GM10248 (cell line): ENCODE results near the gene IFNL1.
"Not testable (repeated sequence)": the region's sequence is repeated elsewhere in the genome, so short reads cannot be mapped to it uniquely, and the experiment has no call there.

Source experiments
- CTCF ChIA-PET: fragments of 300-600 bp; sonication (Branson Sonifier 250); formaldehyde crosslinking; extraction: SDS; loops from one replicate; lab custom pipeline; 2021; ENCODE audit warnings: antibody characterized with exemption; lab: Yijun Ruan, JAX
- POLR2A ChIA-PET: fragments of 350-650 bp; sonication (Branson Sonifier 250); formaldehyde crosslinking; extraction: SDS; loops from one replicate; lab custom pipeline; 2020; ENCODE audit warnings: antibody characterized with exemption; lab: Yijun Ruan, JAX
- DNase-seq: peaks from one replicate; pipeline ENCODE4 v3.0.0; 2012; ENCODE audit errors: extremely low spot score
- TF ChIP-seq, protein P1 (sequence below): IDR thresholded peaks from 2 replicates; pipeline ENCODE4 v1.5.1; 2012; ENCODE audit warnings: mild to moderate bottlenecking, low read depth; ENCODE audit errors: extremely low read depth, missing control alignments, control extremely low read depth

IFNL1 gene

DNA sequence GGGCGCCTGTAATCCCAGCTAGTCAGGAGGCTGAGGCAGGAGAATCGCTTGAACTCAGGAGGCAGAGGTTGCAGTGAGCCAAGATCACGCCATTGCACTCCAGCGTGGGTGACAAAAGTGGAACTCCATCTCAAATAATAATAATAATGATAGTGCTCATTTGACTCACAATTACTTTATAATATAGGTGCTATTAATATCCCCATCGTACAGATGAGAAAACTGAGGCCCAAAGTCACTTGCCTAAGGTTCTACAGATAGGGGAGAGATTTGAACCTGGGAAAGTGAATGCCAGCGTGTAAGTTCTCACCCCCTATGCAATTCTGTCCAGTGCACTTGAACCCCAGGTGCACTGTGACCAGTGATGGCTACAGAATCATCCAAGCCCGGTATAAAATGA is 33.7 kb downstream of the IFNL1 start:
- TF ChIP-seq, protein P1, sequence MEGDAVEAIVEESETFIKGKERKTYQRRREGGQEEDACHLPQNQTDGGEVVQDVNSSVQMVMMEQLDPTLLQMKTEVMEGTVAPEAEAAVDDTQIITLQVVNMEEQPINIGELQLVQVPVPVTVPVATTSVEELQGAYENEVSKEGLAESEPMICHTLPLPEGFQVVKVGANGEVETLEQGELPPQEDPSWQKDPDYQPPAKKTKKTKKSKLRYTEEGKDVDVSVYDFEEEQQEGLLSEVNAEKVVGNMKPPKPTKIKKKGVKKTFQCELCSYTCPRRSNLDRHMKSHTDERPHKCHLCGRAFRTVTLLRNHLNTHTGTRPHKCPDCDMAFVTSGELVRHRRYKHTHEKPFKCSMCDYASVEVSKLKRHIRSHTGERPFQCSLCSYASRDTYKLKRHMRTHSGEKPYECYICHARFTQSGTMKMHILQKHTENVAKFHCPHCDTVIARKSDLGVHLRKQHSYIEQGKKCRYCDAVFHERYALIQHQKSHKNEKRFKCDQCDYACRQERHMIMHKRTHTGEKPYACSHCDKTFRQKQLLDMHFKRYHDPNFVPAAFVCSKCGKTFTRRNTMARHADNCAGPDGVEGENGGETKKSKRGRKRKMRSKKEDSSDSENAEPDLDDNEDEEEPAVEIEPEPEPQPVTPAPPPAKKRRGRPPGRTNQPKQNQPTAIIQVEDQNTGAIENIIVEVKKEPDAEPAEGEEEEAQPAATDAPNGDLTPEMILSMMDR = no peak
- POLR2A ChIA-PET = interaction anchor here (0.6 kb wide), 1 partner anchor 78 kb away, joined by 3 read pairs; no protein-coding TSS in a partner anchor
- CTCF ChIA-PET = interaction anchor here (0.7 to 4.8 kb wide), 8 partner anchors 12 to 218 kb away, joined by 3 to 35 read pairs (median 8); partner anchors contain the start of gene SAMD4B
- DNase-seq = no peak

DNA sequence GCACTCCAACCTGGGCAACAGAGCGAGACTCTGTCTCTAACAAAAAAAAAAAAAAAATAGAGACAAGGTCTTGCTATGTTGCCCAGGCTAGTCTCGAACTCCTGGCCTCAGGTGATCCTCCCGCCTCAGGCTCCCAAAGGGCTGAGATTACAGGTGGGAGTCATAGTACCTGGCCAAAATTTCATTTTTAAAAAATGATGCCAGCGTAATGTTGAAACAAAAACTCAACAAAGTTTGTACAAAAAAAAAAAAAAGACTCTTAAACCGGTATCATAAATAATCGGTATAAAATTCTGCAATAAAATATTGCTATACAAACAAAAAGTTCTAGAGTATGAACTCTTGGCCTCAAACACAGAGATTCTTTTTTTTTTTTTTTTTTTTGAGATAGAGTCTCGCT is 36.1 kb downstream of the IFNL1 start:
- ChIA-PET POLR2A (no interaction called here), CTCF (interaction anchor here (0.7 to 2.4 kb wide), 5 partner anchors 10 to 210 kb away, joined by 3 to 10 read pairs (median 3); partner anchors contain the start of gene SAMD4B)
- TF ChIP-seq, protein P1 = no peak
- DNase-seq = no peak

DNA sequence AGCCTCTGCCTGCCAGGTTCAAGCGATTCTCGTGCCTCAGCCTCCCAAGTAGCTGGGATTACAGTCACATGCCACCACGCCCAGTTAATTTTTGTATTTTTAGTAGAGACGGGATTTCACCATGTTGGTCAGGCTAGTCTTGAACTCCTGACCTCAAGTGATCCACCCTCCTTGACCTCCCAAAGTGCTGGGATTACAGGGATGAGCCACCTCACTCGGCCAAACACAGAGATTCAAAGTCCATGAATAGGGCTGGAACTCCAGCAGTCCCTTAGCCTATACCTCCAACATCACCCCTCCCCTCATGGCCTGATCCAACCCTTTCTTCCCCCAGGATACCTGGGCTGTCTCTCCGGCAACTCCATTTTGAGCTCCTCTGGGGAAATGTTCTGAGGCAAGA is 36.5 kb downstream of the IFNL1 start:
- CTCF ChIA-PET = interaction anchor here (0.7 to 2.4 kb wide), 5 partner anchors 10 to 211 kb away, joined by 3 to 5 read pairs (median 3); partner anchors contain the start of gene SAMD4B
- DNase-seq, POLR2A ChIA-PET: not testable (repeated sequence)

DNA sequence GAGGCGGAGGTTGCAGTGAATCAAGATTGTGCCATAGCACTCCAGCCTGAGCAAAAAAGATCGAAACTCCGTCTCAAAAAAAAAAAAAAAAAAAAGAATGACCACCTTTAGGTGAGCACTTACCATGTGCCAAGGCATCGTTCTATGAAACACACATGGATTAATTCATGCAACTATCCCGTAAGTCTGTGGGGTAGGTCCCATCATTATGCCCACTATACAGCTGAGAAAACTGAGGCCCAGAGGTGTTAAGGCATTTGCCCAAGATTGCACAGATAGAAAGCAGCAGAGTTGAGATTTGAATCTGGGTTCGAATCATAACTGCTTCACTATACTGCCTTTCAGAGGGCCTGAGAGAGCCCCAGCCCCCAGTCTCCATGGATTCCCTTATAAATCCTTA is 37.3 kb downstream of the IFNL1 start:
- no peak for DNase-seq
- POLR2A ChIA-PET = no interaction called here
- CTCF ChIA-PET = interaction anchor here (0.9 to 1.2 kb wide), 3 partner anchors 9 to 78 kb away, joined by 3 read pairs; partner anchors contain the start of gene SAMD4B
- TF ChIP-seq, protein P1 = no peak

DNA sequence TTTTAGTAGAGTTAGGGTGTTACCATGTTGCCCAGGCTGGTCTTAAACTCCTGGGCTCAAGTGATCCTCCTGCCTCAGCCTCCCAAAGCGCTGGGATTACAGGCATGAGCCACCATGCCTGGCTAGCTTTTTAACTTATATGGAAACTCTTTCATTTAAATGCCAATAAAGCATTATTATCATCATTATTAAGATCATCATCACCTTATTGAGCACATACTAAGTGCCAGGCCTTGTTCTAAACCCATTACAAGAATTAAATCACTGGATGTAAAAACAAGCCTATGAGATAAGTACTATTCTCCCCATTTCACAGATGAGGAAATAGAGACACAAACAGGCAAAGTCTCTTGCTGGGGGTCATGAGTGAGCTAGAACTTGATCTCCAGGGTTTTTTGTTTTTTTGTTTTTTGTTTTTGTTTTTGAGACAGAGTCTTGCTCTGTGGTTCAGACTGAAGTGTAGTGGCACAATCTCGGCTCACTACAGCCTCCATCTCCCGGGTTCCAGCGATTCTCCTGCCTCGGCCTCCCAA is 38.3 kb downstream of the IFNL1 start:
- ChIA-PET CTCF (interaction anchor here (2.9 kb wide), 1 partner anchor 212 kb away, joined by 12 read pairs; no protein-coding TSS in a partner anchor), POLR2A (no interaction called here)
- TF ChIP-seq, protein P1 = no peak

DNA sequence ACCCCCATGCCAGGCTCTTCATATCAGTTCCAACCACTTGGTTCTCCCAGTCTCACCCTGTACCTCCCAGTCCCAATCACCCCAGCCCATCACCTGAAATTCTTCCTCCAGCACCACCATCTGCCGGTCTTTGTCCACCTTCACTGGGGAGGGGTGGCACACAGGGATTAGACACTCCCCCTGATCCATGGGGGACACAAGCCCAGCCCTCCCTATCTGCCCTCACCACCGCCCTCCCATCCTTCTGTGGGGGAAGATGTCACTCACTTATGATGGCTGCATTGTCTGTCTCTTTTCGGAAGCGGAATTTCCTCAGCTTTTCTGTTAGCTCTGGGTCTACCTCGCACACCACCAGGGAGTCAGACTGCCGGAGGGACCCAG is 39.0 kb downstream of the IFNL1 start:
- ChIA-PET POLR2A (no interaction called here), CTCF (interaction anchor here (0.6 to 2.9 kb wide), 5 partner anchors 8 to 213 kb away, joined by 3 to 12 read pairs (median 3); no protein-coding TSS in a partner anchor)
- TF ChIP-seq, protein P1 = no peak
- DNase-seq = no peak

More for the DNA sequence above, 38.3 kb downstream of the IFNL1 start:
- no peak for DNase-seq

DNA sequence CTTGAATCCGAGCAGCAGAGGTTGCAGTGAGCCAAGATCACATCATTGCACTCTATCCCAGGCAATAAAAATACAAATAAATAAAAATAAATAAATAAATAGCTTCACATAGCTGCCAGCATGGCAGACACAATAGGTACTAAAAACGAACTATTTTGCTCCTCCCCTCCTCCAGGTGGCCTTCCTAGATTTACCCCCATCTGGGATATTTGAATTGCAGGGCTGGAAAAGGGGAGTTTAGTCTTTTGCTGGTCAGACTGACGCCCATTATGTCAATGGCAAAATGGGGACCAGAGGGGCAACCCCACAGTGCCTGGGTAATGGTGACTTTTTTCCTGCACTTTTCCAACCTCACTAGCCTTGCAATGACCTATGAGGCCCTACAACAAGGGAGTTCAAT is 40.3 kb downstream of the IFNL1 start:
- DNase-seq = no peak
- TF ChIP-seq, protein P1 = no peak
- ChIA-PET CTCF (interaction anchor here (1.4 to 2.9 kb wide), 3 partner anchors 9 to 214 kb away, joined by 3 to 12 read pairs (median 5); no protein-coding TSS in a partner anchor), POLR2A (no interaction called here)
